H1 (cell line): ENCODE results near the gene SLC6A3. TPM values are rescaled to one million over a fixed set of nuclear protein-coding genes. Genes with fewer than 3 reads are reported as not detected.

ENCODE experiments used
- CTCF ChIA-PET: fragments of 300-600 bp; sonication (Branson Sonifier 250); formaldehyde crosslinking; loops from one replicate; lab custom pipeline; 2021; ENCODE audit not compliant: partially characterized antibody; lab: Charles Lee
- POLR2A ChIA-PET: fragments of 300-600 bp; sonication (Branson Sonifier 250); formaldehyde crosslinking; loops from one replicate; lab custom pipeline; 2021; ENCODE audit warnings: inconsistent platforms; ENCODE audit not compliant: partially characterized antibody; lab: Charles Lee
- DNase-seq, 2 experiments: peaks; one replicate each; pipeline versions ENCODE4 v3.0.0 to v3.0.0-alpha.2; 2010 to 2022; ENCODE audit warnings: low spot score in 2 of 2, low read depth in 1 of 2, mixed read lengths in 1 of 2
- FAIRE-seq: peaks from 2 replicates; lab custom pipeline; 2011; peaks lifted over from hg19 to GRCh38; lab: Jason Lieb, UNC
- H2AFZ ChIP-seq: 2 replicates; pipeline ENCODE4 v1.8.1; 2012; ENCODE audit warnings: low read length, inconsistent platforms
- H2AK5ac ChIP-seq: 2 replicates; pipeline ENCODE4 v1.6.1; 2013; ENCODE audit warnings: low read depth, low read length
- H2BK120ac ChIP-seq: replicated peaks from 2 replicates; pipeline ENCODE3; 2013; ENCODE audit warnings: low read depth, low read length, inconsistent platforms
- H2BK12ac ChIP-seq: 2 replicates; pipeline ENCODE4 v1.6.1; 2013; ENCODE audit warnings: low read depth, low read length
- H2BK15ac ChIP-seq: 2 replicates; pipeline ENCODE4 v1.6.1; 2013; ENCODE audit warnings: low read length
- H2BK20ac ChIP-seq: 2 replicates; pipeline ENCODE4 v1.6.1; 2013; ENCODE audit warnings: low read length
- H2BK5ac ChIP-seq: 2 replicates; pipeline ENCODE4 v1.6.1; 2013; ENCODE audit warnings: low read depth, low read length
- H3K14ac ChIP-seq: 2 replicates; pipeline ENCODE4 v1.6.1; 2013; ENCODE audit warnings: inconsistent platforms; ENCODE audit not compliant: insufficient read length
- H3K18ac ChIP-seq: 2 replicates; pipeline ENCODE4 v1.6.1; 2013; ENCODE audit warnings: low read length; ENCODE audit errors: extremely low read depth
- H3K23ac ChIP-seq: 2 replicates; pipeline ENCODE4 v1.6.1; 2013; ENCODE audit warnings: inconsistent platforms; ENCODE audit not compliant: insufficient read length
- H3K23me2 ChIP-seq: 2 replicates; pipeline ENCODE4 v1.6.1; 2013; ENCODE audit warnings: low read depth, low read length
- H3K27ac ChIP-seq: 2 replicates; pipeline ENCODE4 v1.6.1; 2011; ENCODE audit warnings: low read depth, low read length, inconsistent platforms
- H3K27me3 ChIP-seq, 4 experiments: replicated peaks in 1 of 4; 1 replicate in 1 of 4; 2 replicates in 3 of 4; pipeline versions ENCODE4 v1.6.1 to v1.8.1; 2011 to 2013; ENCODE audit warnings: low read length in 3 of 4, mild to moderate bottlenecking in 3 of 4, inconsistent platforms in 2 of 4, mixed read lengths in 2 of 4, moderate library complexity in 1 of 4; ENCODE audit not compliant: control insufficient read depth in 3 of 4, insufficient read depth in 3 of 4; ENCODE audit errors: extremely low read depth in 1 of 4
- H3K36me3 ChIP-seq, 4 experiments: 2 replicates each; pipeline versions ENCODE4 v1.6.1 to v1.8.1; 2011 to 2013; ENCODE audit warnings: mild to moderate bottlenecking in 4 of 4, low read length in 3 of 4, moderate library complexity in 2 of 4, control low read depth in 1 of 4, inconsistent platforms in 1 of 4; ENCODE audit not compliant: insufficient read depth in 4 of 4, control insufficient read depth in 2 of 4
- H3K4ac ChIP-seq: replicated peaks from 2 replicates; pipeline ENCODE3; 2013; ENCODE audit warnings: low read length, low read depth, mixed read lengths, inconsistent platforms; ENCODE audit not compliant: insufficient read length
- H3K4me1 ChIP-seq, 4 experiments: replicated peaks in 1 of 4; 1 replicate in 1 of 4; 2 replicates in 3 of 4; pipeline versions ENCODE4 v1.6.1 to v1.8.1; 2011 to 2013; ENCODE audit warnings: low read length in 3 of 4, inconsistent platforms in 2 of 4, mixed read lengths in 1 of 4; ENCODE audit not compliant: insufficient read depth in 4 of 4, control insufficient read depth in 3 of 4
- H3K4me2 ChIP-seq, 2 experiments: 2 replicates each; pipeline versions ENCODE4 v1.6.1 to v1.8.1; 2011 to 2013; ENCODE audit warnings: low read depth in 2 of 2, low read length in 2 of 2, control low read depth in 1 of 2, inconsistent platforms in 1 of 2, mild to moderate bottlenecking in 1 of 2; ENCODE audit not compliant: insufficient read depth in 1 of 2
- H3K4me3 ChIP-seq, 4 experiments: fragments of 200-600, 300-600 bp in 1 of 4; sonication (generic), shearing (Covaris generic), sonication (Bioruptor Twin) in 1 of 4; 2 replicates each; pipeline versions ENCODE4 v1.5.1 to v1.8.1; 2011 to 2016; ENCODE audit warnings: low read length in 4 of 4, low read depth in 3 of 4, control low read depth in 2 of 4, inconsistent platforms in 2 of 4, mild to moderate bottlenecking in 2 of 4, mixed read lengths in 1 of 4, moderate library complexity in 1 of 4; ENCODE audit not compliant: insufficient read depth in 2 of 4; ENCODE audit errors: extremely low read depth in 1 of 4
- H3K56ac ChIP-seq: replicated peaks from 2 replicates; pipeline ENCODE3; 2013; ENCODE audit warnings: low read depth, mild to moderate bottlenecking, mixed read lengths, low read length, inconsistent platforms; ENCODE audit not compliant: insufficient read length
- H3K79me1 ChIP-seq: 2 replicates; pipeline ENCODE4 v1.6.1; 2013; ENCODE audit warnings: low read depth, low read length, control low read depth
- H3K79me2 ChIP-seq, 2 experiments: 2 replicates each; pipeline versions ENCODE4 v1.6.1 to v1.8.1; 2012 to 2013; ENCODE audit warnings: low read length in 2 of 2, mild to moderate bottlenecking in 2 of 2, inconsistent platforms in 1 of 2; ENCODE audit not compliant: insufficient read depth in 2 of 2, control insufficient read depth in 1 of 2
- H3K9ac ChIP-seq, 4 experiments: replicated peaks in 1 of 4; 1 replicate in 1 of 4; 2 replicates in 3 of 4; pipeline versions ENCODE4 v1.6.1 to v1.8.1; 2011 to 2013; ENCODE audit warnings: low read depth in 3 of 4, low read length in 3 of 4, control low read depth in 2 of 4, mild to moderate bottlenecking in 2 of 4, moderate library complexity in 2 of 4, inconsistent platforms in 1 of 4; ENCODE audit errors: extremely low read depth in 1 of 4
- H3K9me3 ChIP-seq, 2 experiments: 2 replicates each; pipeline versions ENCODE4 v1.6.1 to v1.8.1; 2012 to 2013; ENCODE audit warnings: mild to moderate bottlenecking in 2 of 2, moderate library complexity in 2 of 2, control low read depth in 1 of 2, inconsistent platforms in 1 of 2, low read depth in 1 of 2, low read length in 1 of 2, mixed read lengths in 1 of 2; ENCODE audit not compliant: insufficient read depth in 2 of 2
- H4K20me1 ChIP-seq, 2 experiments: replicated peaks in 1 of 2; 2 replicates each; pipeline versions ENCODE3 to v1.8.1; 2011 to 2013; ENCODE audit warnings: inconsistent platforms in 2 of 2, low read length in 2 of 2, mild to moderate bottlenecking in 1 of 2; ENCODE audit not compliant: insufficient read depth in 2 of 2, control insufficient read depth in 1 of 2
- H4K5ac ChIP-seq: 2 replicates; pipeline ENCODE4 v1.6.1; 2013; ENCODE audit warnings: low read length, low read depth, mixed read lengths, inconsistent platforms; ENCODE audit not compliant: insufficient read length
- H4K8ac ChIP-seq: 2 replicates; pipeline ENCODE4 v1.8.0; 2013; ENCODE audit warnings: mild to moderate bottlenecking, moderate library complexity, low read length, inconsistent platforms; ENCODE audit not compliant: insufficient read depth; ENCODE audit errors: extremely low read depth
- H4K91ac ChIP-seq: replicated peaks from 2 replicates; pipeline ENCODE3; 2013; ENCODE audit warnings: low read length, mixed read lengths, inconsistent platforms; ENCODE audit not compliant: insufficient read length
- CEBPB ChIP-seq: IDR thresholded peaks from 2 replicates; pipeline ENCODE4 v1.6.1; 2012; ENCODE audit warnings: low read depth, low read length
- EP300 ChIP-seq, 2 experiments: IDR thresholded peaks; 1 replicate in 1 of 2; 2 replicates in 1 of 2; pipeline ENCODE4 v1.6.1; 2011 to 2012; ENCODE audit warnings: low read depth in 2 of 2, low read length in 2 of 2, mild to moderate bottlenecking in 2 of 2, borderline replicate concordance in 1 of 2, inconsistent platforms in 1 of 2, moderate library complexity in 1 of 2
- GTF2F1 ChIP-seq: IDR thresholded peaks from 2 replicates; pipeline ENCODE4 v1.6.1; 2012; ENCODE audit warnings: low read depth, low read length, improper control_type of control experiment, borderline replicate concordance
- NRF1 ChIP-seq: IDR thresholded peaks from 2 replicates; pipeline ENCODE4 v1.6.1; 2011; ENCODE audit warnings: mild to moderate bottlenecking, low read depth, low read length, improper control_type of control experiment
- PHF8 ChIP-seq: fragments of 200-600 bp; sonication (generic); conservative IDR thresholded peaks from 2 replicates; pipeline ENCODE4 v1.7.1; 2012; ENCODE audit warnings: low read depth, mild to moderate bottlenecking, inconsistent platforms, low read length, moderate library complexity
- POLR2A ChIP-seq, 2 experiments: IDR thresholded peaks; 1 replicate in 1 of 2; 2 replicates in 1 of 2; pipeline ENCODE4 v1.6.1; 2011; ENCODE audit warnings: low read depth in 2 of 2, low read length in 2 of 2, mild to moderate bottlenecking in 2 of 2; ENCODE audit errors: control extremely low read depth in 1 of 2
- RBBP5 ChIP-seq: IDR thresholded peaks from 2 replicates; pipeline ENCODE4 v1.7.1; 2012; ENCODE audit warnings: low read depth, mild to moderate bottlenecking, inconsistent platforms, low read length, moderate library complexity, borderline replicate concordance
- RNF2 ChIP-seq: fragments of 200-900, 300-1000 bp; sonication (generic); IDR thresholded peaks from 2 replicates; pipeline ENCODE4 v1.7.1; 2016; ENCODE audit warnings: borderline replicate concordance, low read depth, mild to moderate bottlenecking, antibody characterized with exemption, low read length; ENCODE audit not compliant: poor library complexity, severe bottlenecking; ENCODE audit errors: missing control alignments
- RXRA ChIP-seq: IDR thresholded peaks from 2 replicates; pipeline ENCODE4 v1.6.1; 2011; ENCODE audit warnings: low read depth, mild to moderate bottlenecking, low read length, moderate library complexity; ENCODE audit not compliant: insufficient read depth
- SIX5 ChIP-seq: IDR thresholded peaks from 2 replicates; pipeline ENCODE4 v1.6.1; 2011; ENCODE audit warnings: mild to moderate bottlenecking, low read depth, low read length
- SP4 ChIP-seq: IDR thresholded peaks from 2 replicates; pipeline ENCODE4 v1.6.1; 2012; ENCODE audit warnings: low read length, inconsistent platforms
- YY1 ChIP-seq: IDR thresholded peaks from 2 replicates; pipeline ENCODE4 v1.6.1; 2011; ENCODE audit warnings: low read depth, mild to moderate bottlenecking, low read length
- WGBS, 2 experiments: shearing (Covaris generic) in 1 of 2; methylation state at CpG; one replicate each; pipeline versions ENCODE4 v1.1.6 to v1.1.7; 2013 to 2015; ENCODE audit warnings: low lambda C conversion rate in 2 of 2, mixed read lengths in 2 of 2, inconsistent platforms in 1 of 2, low coverage in 1 of 2, missing lambda C conversion rate in 1 of 2; ENCODE audit not compliant: insufficient replicate concordance in 2 of 2, insufficient coverage in 1 of 2, insufficient read length in 1 of 2; ENCODE audit errors: extremely low coverage in 1 of 2, missing lambda C conversion rate in 1 of 2; 5-methylcytosine and 5-hydroxymethylcytosine counted together
- polyA plus RNA-seq, 7 experiments: library from polyadenylated mRNA; depleted of rRNA in 3 of 7; stranded (reverse) in 5 of 7; unstranded in 2 of 7; fragments of >200 nt in 5 of 7; fragments of 200-250 nt in 2 of 7; gene quantifications; 1 replicate in 5 of 7; 2 replicates in 1 of 7; 4 replicates in 1 of 7; pipeline versions ENCODE4 v1.2.1 to v1.2.3, GENCODE V29; 2011 to 2013; ENCODE audit warnings: missing spikeins in 2 of 7, mixed read lengths in 2 of 7
- total RNA-seq: library from RNA; stranded (reverse); fragmentation: NEBNext Ultra II Directional; extraction: Animal tissue kit (Norgen Biotek cat#: 25700); gene quantifications from 2 replicates; pipeline ENCODE4 v1.2.1, GENCODE V29; 2021

The SLC6A3 gene
- total and polyA plus RNA-seq, 2 of the 8 experiments (the other 6 are each of a cell fraction or from before 2014, with no cell fraction given), result 0.48 to 0.91 TPM

- H3K4me1 ChIP-seq, result peaks cover 0 to 6% (median 0%) of the 10 kb centered on the region in 4 experiments; a peak in 3 of 7 replicates
- H3K9me3 ChIP-seq, result no peaks in the 10 kb centered on the region
- no peaks in the 10 kb centered on the region for H3K36me3 ChIP-seq
- H3K23me2 ChIP-seq, result peaks cover 14% of the 10 kb centered on the region; the same call in 1 of the 2 replicates
- H3K79me1 ChIP-seq, result no peaks in the 10 kb centered on the region
- H2BK120ac ChIP-seq, result no peak overlapping the region
- ChIA-PET POLR2A (interaction anchor here (0.6 to 1.2 kb wide), 4 partner anchors 10 to 131 kb away, joined by 3 to 5 read pairs (median 3); no protein-coding TSS in a partner anchor), CTCF (interaction anchor here (0.7 to 3.0 kb wide), 6 partner anchors 9 to 717 kb away, joined by 3 to 10 read pairs (median 6); no protein-coding TSS in a partner anchor)
- no peak overlapping the region for H3K27ac ChIP-seq
- H3K9ac ChIP-seq, result no peak overlapping the region
- 70% methylated on average over 13 of the region's 16 CpGs; no CpG with 5 or more reads in 1 of the 2 experiments for WGBS, 2 experiments
- H2AFZ ChIP-seq, result no peak overlapping the region
- no peak overlapping the region for H2BK12ac ChIP-seq
- no peak overlapping the region for H2AK5ac ChIP-seq
- H3K27me3 ChIP-seq, result peaks cover 30 to 73% (median 62%) of the 10 kb centered on the region in 4 experiments
- peak overlapping the region in 1 of 2 experiments; percentile 71; a peak in 1 of 4 replicates for H3K4me2 ChIP-seq
- H3K79me2 ChIP-seq, result no peaks in the 10 kb centered on the region
- no peak overlapping the region for H2BK20ac ChIP-seq
- no peak for DNase-seq
- no peak overlapping the region for H4K8ac ChIP-seq
- H4K5ac ChIP-seq, result no peak overlapping the region
- H3K4ac ChIP-seq, result no peak overlapping the region
- peaks cover 2 to 7% of the 10 kb centered on the region in 2 experiments for H4K20me1 ChIP-seq
- no peak overlapping the region for H3K56ac ChIP-seq
- no peak overlapping the region for H3K14ac ChIP-seq
- H3K4me3 ChIP-seq, result peak overlapping the region in 1 of 4 experiments; percentile 71; a peak in 2 of 8 replicates
- no peak for FAIRE-seq
- no peak overlapping the region for H2BK15ac ChIP-seq
- H3K23ac ChIP-seq, result no peak overlapping the region
- no peak overlapping the region for H4K91ac ChIP-seq
- H2BK5ac ChIP-seq, result no peak overlapping the region
- no peak overlapping the region for H3K18ac ChIP-seq
- TF ChIP-seq PHF8 (no peak), CEBPB (no peak), YY1 (no peak), SIX5 (no peak), RXRA (no peak), NRF1 (no peak), EP300 (IDR thresholded peaks at IDR 0.05; ENCODE audit: borderline replicate concordance in 1 of 2, low read depth in 2 of 2, low read length in 2 of 2) (no peak), RNF2 (no peak), SP4 (no peak), POLR2A (IDR thresholded peaks at IDR 0.05; ENCODE audit: control extremely low read depth in 1 of 2, low read depth in 2 of 2, low read length in 2 of 2) (no peak), RBBP5 (no peak), GTF2F1 (no peak)
These were observed 1.5 kb upstream of the SLC6A3 start for GRCh38 chr5:1446602-1447343.
